ENCODE results near the gene SETD1A. TPM values are rescaled to one million over a fixed set of nuclear protein-coding genes. Genes with fewer than 3 reads are reported as not detected.

SETD1A gene
- 16.7 to 23.8 TPM (median 21.6 TPM) in 5 replicates for total RNA-seq (2022; extraction: Qiagen RNA extraction; ENCODE audit: low read depth)

DNA sequence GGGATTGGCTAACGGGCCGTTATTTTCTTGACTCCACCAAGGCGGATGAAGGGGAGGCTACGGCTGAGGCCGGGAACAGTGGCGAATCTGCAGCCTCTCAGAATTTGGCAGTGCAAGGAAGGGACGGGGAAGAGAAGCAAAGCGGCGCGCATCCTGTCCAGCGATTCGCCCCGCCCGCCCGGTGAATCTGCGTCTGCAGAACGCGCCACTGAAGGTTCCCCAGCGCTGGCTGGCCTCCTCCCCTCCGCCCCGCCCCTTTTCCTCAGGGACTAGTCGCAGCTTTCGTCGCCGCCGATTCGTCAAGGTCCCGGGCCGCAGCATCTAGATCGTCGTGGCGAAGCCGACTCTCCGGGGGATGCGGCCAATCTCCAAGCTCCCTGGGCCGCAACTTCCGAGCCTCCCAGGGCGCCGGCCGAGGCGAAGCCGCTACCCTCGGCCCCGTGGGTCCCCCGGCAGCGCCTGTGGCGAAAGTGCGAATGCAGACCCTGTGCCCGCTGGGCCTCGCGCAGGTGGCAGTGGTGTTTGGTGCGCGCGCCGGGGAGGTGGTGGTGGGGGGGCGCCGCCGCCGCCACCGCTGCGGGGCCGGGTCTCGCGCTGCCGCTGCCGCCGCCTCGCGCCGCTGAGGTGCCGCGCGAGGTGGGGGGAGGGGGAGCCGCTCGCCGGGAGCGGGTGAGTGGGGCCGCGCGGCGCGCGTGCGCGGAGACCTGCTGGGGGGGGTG, at the start of gene SETD1A:
SETD1A (plus strand) TSS at position 299 of the 719 bp plus-strand sequence. CDS start 978 bp downstream, outside the sequence.

GRCh38 chr16:30923554-30924075, 33.9 kb upstream of the SETD1A start, which contains the start of gene FBXL19:
Gene FBXL19, plus strand, starts transcription at chr16:30923572. Its CDS starts 2,183 bp downstream, at chr16:30925755.

GRCh38 chr16:30948667-30949649, 8.6 kb upstream of the SETD1A start, which contains the start of gene ORAI3:
Gene ORAI3, plus strand, starts transcription at chr16:30949068. Its CDS starts 222 bp downstream, at chr16:30949290.

DNA sequence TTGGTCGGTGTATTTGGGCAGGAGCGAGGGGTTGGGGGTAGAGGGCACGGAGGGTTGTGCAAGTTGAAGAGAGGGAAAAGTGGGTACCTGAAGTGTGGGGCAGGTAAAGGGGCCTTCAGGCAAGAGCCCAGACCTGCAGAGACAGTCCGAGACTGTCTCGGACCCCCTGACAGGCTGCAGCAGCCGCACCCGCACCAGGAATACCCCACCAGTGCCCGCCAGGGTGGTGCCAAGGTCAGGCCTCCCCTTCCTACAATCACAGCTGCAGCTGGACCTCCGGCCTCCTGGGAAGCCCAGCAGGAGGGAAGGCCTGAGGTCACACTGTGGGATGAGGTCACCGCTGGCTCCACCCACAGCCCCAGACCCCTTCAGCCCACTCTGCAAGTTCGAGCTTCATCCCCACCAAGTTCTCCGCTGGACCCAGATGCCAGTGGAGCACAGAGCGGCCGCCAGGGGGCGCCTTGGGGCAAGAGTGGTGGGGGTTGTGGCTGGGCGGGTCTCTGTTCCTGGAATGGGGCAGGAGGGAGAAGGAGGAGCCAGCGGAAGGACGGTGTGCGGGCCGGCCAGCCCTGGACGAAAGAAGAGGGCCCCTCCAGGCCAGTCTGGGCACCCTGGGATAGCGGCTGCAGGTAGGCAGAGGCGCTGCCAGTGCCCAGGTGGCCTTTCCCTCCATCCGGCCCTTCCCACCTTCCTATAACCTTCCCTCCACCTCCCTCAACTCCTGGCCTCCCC, 27.3 kb downstream of the SETD1A start, which contains the start of gene HSD3B7:
HSD3B7 (plus strand) TSS at position 539 of the 732 bp plus-strand sequence. CDS start 452 bp downstream, outside the sequence.

GRCh38 chr16:31010585-31011325, 53.2 kb downstream of the SETD1A start, which contains the start of gene STX1B:
Gene STX1B, minus strand, starts transcription at chr16:31010638. Its CDS starts 242 bp downstream, at chr16:31010396.

GRCh38 chr16:31032736-31033708, 75.5 kb downstream of the SETD1A start, which contains the start of gene STX4:
Gene STX4, plus strand, starts transcription at chr16:31033558. Its CDS starts 248 bp downstream, at chr16:31033806.

Other genes starting within 250 kb of the SETD1A start
- gene PHKG2, start 209.3 kb upstream of the SETD1A start, total RNA-seq (2022; extraction: Qiagen RNA extraction; ENCODE audit: low read depth) = 16.5 to 27.8 TPM (median 22.1 TPM) in 5 replicates
- 6.2 to 9.6 TPM (median 6.7 TPM) in 5 replicates for gene CFAP119, start 195.7 kb upstream of the SETD1A start, total RNA-seq (2022; extraction: Qiagen RNA extraction; ENCODE audit: low read depth)
- gene RNF40, start 195.4 kb upstream of the SETD1A start, total RNA-seq (2022; extraction: Qiagen RNA extraction; ENCODE audit: low read depth) = 67.9 to 91.6 TPM (median 78.8 TPM) in 5 replicates
- 15.7 to 19.3 TPM (median 17.4 TPM) in 5 replicates for gene ZNF629, start 170.5 kb upstream of the SETD1A start, total RNA-seq (2022; extraction: Qiagen RNA extraction; ENCODE audit: low read depth)
- gene BCL7C, start 63.7 kb upstream of the SETD1A start, total RNA-seq (2022; extraction: Qiagen RNA extraction; ENCODE audit: low read depth) = 26.5 to 41.9 TPM (median 38.4 TPM) in 5 replicates
- gene CTF1, start 61.1 kb upstream of the SETD1A start, total RNA-seq (2022; extraction: Qiagen RNA extraction; ENCODE audit: low read depth) = 0.08 to 0.23 TPM (median 0.16 TPM) in 4 of 5 replicates, not detected in the other
- 11.6 to 23.8 TPM (median 19.2 TPM) in 5 replicates for gene FBXL19, start 34.2 kb upstream of the SETD1A start, total RNA-seq (2022; extraction: Qiagen RNA extraction; ENCODE audit: low read depth)
- 9.1 to 16.9 TPM (median 13.9 TPM) in 5 replicates for gene ORAI3, start 8.7 kb upstream of the SETD1A start, total RNA-seq (2022; extraction: Qiagen RNA extraction; ENCODE audit: low read depth)
- gene HSD3B7, start 27.5 kb downstream of the SETD1A start, total RNA-seq (2022; extraction: Qiagen RNA extraction; ENCODE audit: low read depth) = 11.4 to 17.0 TPM (median 13.8 TPM) in 5 replicates
- gene STX1B, start 52.9 kb downstream of the SETD1A start, total RNA-seq (2022; extraction: Qiagen RNA extraction; ENCODE audit: low read depth) = 1.5 to 2.1 TPM (median 1.5 TPM) in 5 replicates
- 62.9 to 80.5 TPM (median 68.1 TPM) in 5 replicates for gene STX4, start 75.8 kb downstream of the SETD1A start, total RNA-seq (2022; extraction: Qiagen RNA extraction; ENCODE audit: low read depth)
- 11.0 to 20.6 TPM (median 18.0 TPM) in 5 replicates for gene ZNF668, start 116.5 kb downstream of the SETD1A start, total RNA-seq (2022; extraction: Qiagen RNA extraction; ENCODE audit: low read depth)
- gene ZNF646, start 116.7 kb downstream of the SETD1A start, total RNA-seq (2022; extraction: Qiagen RNA extraction; ENCODE audit: low read depth) = 8.7 to 11.9 TPM (median 9.7 TPM) in 5 replicates
- gene PRSS53, start 131.2 kb downstream of the SETD1A start, total RNA-seq (2022; extraction: Qiagen RNA extraction; ENCODE audit: low read depth) = 0.61 to 1.4 TPM (median 1.1 TPM) in 5 replicates
- 101 to 142 TPM (median 140 TPM) in 5 replicates for gene VKORC1, start 137.0 kb downstream of the SETD1A start, total RNA-seq (2022; extraction: Qiagen RNA extraction; ENCODE audit: low read depth)
- gene BCKDK, start 150.6 kb downstream of the SETD1A start, total RNA-seq (2022; extraction: Qiagen RNA extraction; ENCODE audit: low read depth) = 34.4 to 51.3 TPM (median 45.9 TPM) in 5 replicates
- gene KAT8, start 159.9 kb downstream of the SETD1A start, total RNA-seq (2022; extraction: Qiagen RNA extraction; ENCODE audit: low read depth) = 33.3 to 40.2 TPM (median 36.9 TPM) in 5 replicates
- 0.26 to 0.91 TPM (median 0.28 TPM) in 5 replicates for gene PRSS8, start 178.0 kb downstream of the SETD1A start, total RNA-seq (2022; extraction: Qiagen RNA extraction; ENCODE audit: low read depth)
- 0.29 to 1.2 TPM (median 0.65 TPM) in 5 replicates for gene PRSS36, start 192.3 kb downstream of the SETD1A start, total RNA-seq (2022; extraction: Qiagen RNA extraction; ENCODE audit: low read depth)
- gene FUS, start 222.4 kb downstream of the SETD1A start, total RNA-seq (2022; extraction: Qiagen RNA extraction; ENCODE audit: low read depth) = 501 to 589 TPM (median 572 TPM) in 5 replicates
- 27.9 to 44.1 TPM (median 37.7 TPM) in 5 replicates for gene PYCARD, start 245.0 kb downstream of the SETD1A start, total RNA-seq (2022; extraction: Qiagen RNA extraction; ENCODE audit: low read depth)